HEK293 (cell line): Measurements from ENCODE around the gene MCM3AP.

ENCODE experiments used
- CTCF ChIP-seq: fragments of 450-650 bp; formaldehyde crosslinking; IDR thresholded peaks from 2 replicates; pipeline ENCODE4 v1.5.1; 2016; ENCODE audit warnings: missing biosample characterization, missing genetic modification characterization
- ZNF521 ChIP-seq: fragments of 450-650 bp; formaldehyde crosslinking; IDR thresholded peaks from 2 replicates; pipeline ENCODE4 v1.5.1; 2017; ENCODE audit warnings: missing biosample characterization, mild to moderate bottlenecking, missing genetic modification characterization

- TF ChIP-seq ZNF521 (tag by site-specific recombination) (no peak), CTCF (no peak)
Observed at GRCh38 chr21:46223217-46223616, 62.2 kb downstream of the MCM3AP start.
